GM10847 (cell line): ENCODE data around the gene POLD2.

ENCODE experiments used
- POLR2A ChIP-seq: IDR thresholded peaks from 2 replicates; pipeline ENCODE4 v1.6.1; 2011; ENCODE audit not compliant: insufficient read length; ENCODE audit errors: extremely low read depth

Gene POLD2

GRCh38 chr7:44066111-44066460 lies 57.3 kb downstream of the POLD2 start:
- no peak for TF ChIP-seq POLR2A

DNA sequence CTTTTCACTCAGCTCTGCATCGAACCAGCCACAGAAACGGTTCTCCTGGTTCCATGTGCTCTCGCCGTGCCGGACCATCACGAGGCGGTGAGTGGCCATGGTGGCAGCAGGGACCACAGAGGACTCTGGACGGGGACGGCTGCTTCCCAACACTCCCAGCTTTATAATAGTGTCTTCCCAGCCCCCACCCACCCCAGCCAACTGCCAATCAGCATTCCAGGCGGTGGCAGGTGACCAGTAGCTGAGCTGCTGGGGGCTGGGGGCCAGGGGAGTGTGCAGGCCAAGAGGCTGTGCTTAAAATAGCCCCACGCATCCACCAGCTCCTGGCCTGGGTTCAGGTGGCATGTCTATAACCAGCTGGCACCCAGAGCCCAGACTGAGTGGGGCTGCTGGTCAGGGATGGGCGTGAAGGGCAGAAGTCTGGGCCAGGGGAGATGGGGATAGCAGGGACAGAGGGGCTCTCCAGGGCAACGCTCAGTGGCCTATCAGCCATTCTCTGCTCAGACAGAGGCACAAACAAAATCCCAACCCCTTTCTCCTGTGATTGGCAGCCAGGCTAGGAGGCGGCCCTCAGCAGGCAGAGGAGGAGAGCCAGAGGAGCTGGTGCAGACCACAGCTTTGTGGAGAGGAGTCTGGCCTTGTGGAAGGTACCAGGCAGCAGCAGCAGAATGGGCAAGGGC lies 57.8 kb downstream of the POLD2 start, which contains the start of gene PGAM2:
Gene PGAM2 (minus strand): TSS at position 137 of the 680 bp plus-strand sequence. CDS start 38 bp downstream, at position 99.
- TF ChIP-seq POLR2A = no peak

- no peak for TF ChIP-seq POLR2A
Observed at GRCh38 chr7:44064791-44065430, 58.4 kb downstream of the POLD2 start.
